Measurements from ENCODE around the gene IFI27.
"Not testable (repeated sequence)": the region's sequence is repeated elsewhere in the genome, so short reads cannot be mapped to it uniquely, and the experiment has no call there.

Gene IFI27

DNA sequence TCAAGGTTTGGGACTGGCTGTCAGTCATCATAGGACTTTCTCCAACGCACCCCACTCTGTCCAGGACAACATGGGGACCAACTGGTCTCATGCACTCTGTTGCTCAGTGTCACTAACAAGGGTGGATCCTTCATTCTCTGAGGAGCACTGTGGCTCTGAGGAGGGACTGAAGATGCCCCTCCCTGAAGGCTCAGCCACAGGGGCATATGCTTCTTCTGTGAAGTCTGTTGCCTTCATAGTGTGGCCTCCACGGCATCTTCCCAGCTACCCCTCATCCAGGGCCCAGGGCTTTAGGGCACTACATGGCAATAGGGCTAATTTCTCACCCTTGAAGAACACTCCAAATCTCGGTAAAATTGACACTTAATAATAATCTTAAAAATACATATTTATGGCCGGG, 33.2 kb downstream of the IFI27 start:
- intact Hi-C loops (cut with DNase I): no loop called here
- DNase-seq: no peak

DNA sequence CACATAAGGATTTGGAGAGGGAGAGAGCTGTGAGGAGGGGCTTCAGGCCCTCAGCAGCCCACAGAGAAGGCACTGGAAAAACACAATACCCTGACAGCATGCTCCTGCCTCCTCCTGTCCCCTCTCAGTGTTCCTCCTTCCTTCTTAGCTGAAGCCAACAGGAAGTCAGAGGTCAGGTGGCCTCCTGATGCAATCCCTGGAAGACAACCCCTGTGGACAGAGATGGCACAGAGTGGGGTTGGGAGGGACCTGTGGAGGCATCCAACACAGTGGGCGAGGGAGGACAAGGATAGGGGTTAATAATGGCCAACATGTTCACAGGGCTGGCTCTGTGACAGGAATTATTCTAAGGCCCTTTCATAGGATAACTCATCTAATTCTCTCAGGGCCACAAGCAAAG, 34.2 kb downstream of the IFI27 start:
- DNase-seq: no peak
- intact Hi-C loops (cut with DNase I): no loop called here

DNA sequence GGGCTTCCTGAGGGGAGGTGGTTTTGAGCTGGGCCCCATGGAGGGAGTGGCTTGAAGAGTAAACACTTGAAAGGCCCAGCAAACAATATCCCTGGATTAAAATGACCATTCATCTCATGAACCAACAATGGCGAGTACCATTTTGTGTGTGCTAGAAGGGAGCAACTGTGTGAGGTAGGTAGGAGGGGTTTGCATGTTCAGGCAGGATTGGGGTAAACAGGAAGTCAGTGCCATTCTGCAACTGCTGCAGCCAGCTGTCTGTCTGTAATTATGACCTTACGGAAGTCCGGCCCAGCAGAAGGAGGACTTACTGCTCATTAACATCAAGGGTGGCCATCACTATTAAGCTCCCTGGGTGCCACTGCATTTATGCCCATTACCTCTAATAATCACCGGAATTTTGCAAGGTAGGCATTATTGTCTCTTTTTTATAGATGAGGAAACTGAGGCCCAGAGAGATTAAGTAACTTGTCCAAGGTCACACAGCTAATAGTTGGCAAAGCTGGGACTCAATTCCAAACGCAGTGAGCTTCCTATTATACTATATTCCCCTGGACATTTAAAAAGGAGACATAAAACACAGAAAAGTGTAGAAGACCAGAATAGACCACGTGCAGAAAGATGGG, 35.5 kb downstream of the IFI27 start:
- DNase-seq: no peak
- intact Hi-C loops (cut with DNase I): no loop called here

- intact Hi-C loops (cut with DNase I): no loop called here
- no peak for DNase-seq
Observed at GRCh38 chr14:94152676-94153075, 42.1 kb downstream of the IFI27 start.

GRCh38 chr14:94153750-94154342, 43.3 kb downstream of the IFI27 start:
- intact Hi-C loops (cut with DNase I): no loop called here
- peak in 1 of 10 donors; percentile 50 for DNase-seq

DNA sequence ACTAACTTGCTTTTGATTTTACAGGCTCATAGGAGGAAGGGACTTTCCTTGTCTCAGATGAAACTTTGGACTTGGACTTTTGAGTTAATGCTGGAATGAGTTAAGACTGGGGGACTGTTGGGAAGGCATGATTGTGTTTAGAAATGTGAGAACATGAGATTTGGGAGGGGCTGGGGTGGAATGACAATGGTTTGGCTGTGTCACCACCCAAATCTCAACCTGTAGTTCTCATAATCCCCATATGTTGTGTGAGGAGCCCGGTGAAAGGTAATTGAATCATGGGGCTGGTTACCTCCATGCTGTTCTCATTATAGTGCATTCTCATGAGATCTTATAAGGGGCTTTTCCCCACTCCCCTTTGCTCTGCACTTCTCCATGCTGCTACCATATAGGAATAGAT, 45.6 kb downstream of the IFI27 start:
- intact Hi-C loops (cut with DNase I); DNase-seq: not testable (repeated sequence)

GRCh38 chr14:94157197-94157596, 46.7 kb downstream of the IFI27 start:
- intact Hi-C loops (cut with DNase I): no loop called here
- no peak for DNase-seq

GRCh38 chr14:94158239-94158883, 47.8 kb downstream of the IFI27 start:
- DNase-seq: no peak
- intact Hi-C loops (cut with DNase I): no loop called here

DNA sequence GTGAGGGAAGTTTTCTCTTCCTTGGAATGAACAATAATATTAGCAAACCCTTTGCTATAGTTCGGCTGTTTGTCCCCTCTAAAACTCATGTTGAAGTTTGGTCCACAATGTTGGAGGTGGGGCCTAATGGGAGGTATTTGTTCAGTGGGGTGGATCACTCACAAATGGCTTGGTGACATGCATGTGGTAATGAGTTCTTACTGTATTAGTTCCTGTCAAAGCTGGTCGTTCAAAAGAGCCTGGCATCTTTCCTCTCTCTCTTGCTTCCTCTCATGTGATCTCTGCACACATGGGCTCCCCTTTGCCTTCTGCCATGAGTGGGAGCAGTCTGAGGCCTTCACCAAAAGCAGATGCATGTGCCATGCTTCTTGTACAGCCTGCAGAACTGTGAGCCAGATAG, 50.5 kb downstream of the IFI27 start:
- intact Hi-C loops (cut with DNase I): no loop called here

GRCh38 chr14:94161981-94162380, 51.4 kb downstream of the IFI27 start:
- no peak for DNase-seq
- intact Hi-C loops (cut with DNase I): no loop called here

More for the DNA sequence above, 50.5 kb downstream of the IFI27 start:
- DNase-seq: no peak

GRCh38 chr14:94162466-94162865, 51.9 kb downstream of the IFI27 start:
- intact Hi-C loops (cut with DNase I): no loop called here
- DNase-seq: no peak

DNA sequence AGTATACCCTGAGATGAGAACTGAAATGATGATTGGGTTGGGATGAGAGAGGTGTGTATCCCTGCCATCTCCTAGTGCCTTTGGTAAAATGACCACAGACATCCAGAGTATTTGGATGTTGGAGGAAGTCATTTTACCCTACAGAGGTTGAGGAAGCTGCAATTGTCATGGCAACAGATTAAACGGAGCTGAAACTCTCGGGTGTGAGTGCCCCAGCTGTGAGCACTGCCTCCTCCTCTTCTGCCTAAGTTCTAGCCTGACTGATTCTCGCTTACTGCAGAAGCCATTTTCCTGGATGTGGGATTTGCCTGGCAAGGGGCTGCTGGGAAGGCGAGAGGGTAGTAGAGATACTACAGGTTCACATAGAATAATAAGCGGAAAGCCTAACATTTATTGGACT, 53.3 kb downstream of the IFI27 start:
- DNase-seq: no peak
- intact Hi-C loops (cut with DNase I): no loop called here

- peak in 8 of 10 donors; percentile 41 to 92 (median 59) for DNase-seq
- intact Hi-C loops (cut with DNase I): no loop called here
Observed at GRCh38 chr14:94164685-94165431, 54.3 kb downstream of the IFI27 start.

DNA sequence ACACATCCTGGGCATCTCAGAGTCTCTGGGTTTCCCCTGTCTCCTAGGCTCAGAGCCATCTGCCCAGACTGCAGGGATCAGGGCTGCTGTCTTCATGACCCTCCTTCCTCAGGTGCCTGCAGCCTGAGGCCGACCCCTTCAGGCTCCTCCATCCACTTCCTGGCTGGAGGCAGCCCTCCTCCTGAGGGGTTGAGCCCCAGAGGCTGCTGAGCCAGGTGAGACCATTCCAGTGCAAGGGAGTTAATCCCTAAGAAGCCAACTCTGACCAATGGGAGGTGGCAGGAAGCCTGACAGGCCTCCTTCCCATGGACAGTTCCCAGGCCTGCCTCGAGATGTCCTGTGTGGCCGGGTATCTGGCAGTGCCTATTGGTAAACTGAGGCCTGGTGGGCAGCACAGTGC, 55.2 kb downstream of the IFI27 start:
- intact Hi-C loops (cut with DNase I): no loop called here
- peak in 2 of 10 donors; percentile 55 to 59 for DNase-seq

All from posterior cingulate gyrus (tissue), 11 donors.